NCI-H446 treated with DMSO at 0.1 percent for 48 hours (cell line): ENCODE results near the gene SMURF2.

Experiments used
- DNase-seq: peaks from one replicate; lab custom pipeline; 2025; lab: John Stamatoyannopoulos, UW

Gene SMURF2

GRCh38 chr17:64503341-64503740 lies 158.8 kb downstream of the SMURF2 start:
- no peak for DNase-seq

GRCh38 chr17:64502809-64503208 lies 159.3 kb downstream of the SMURF2 start:
- no peak for DNase-seq

GRCh38 chr17:64502021-64502420 lies 160.1 kb downstream of the SMURF2 start:
- DNase-seq: no peak

- DNase-seq: no peak
These were observed 161.0 kb downstream of the SMURF2 start for GRCh38 chr17:64500862-64501765.

- DNase-seq: no peak
These were observed 161.6 kb downstream of the SMURF2 start for GRCh38 chr17:64500487-64500859.

- DNase-seq: no peak
These were observed 162.2 kb downstream of the SMURF2 start for GRCh38 chr17:64499805-64500486.

GRCh38 chr17:64498308-64499203 lies 163.6 kb downstream of the SMURF2 start:
- no peak for DNase-seq

- no peak for DNase-seq
These were observed 164.5 kb downstream of the SMURF2 start for GRCh38 chr17:64497565-64498035.

- peak; percentile 82 for DNase-seq
These were observed 165.1 kb downstream of the SMURF2 start, which contains the start of gene POLG2 for GRCh38 chr17:64496786-64497564. Gene POLG2, minus strand, starts transcription at chr17:64497054. Its CDS starts 86 bp downstream, at chr17:64496968.

GRCh38 chr17:64496348-64496785 lies 165.7 kb downstream of the SMURF2 start:
- no peak for DNase-seq
